H54 (cell line): Measurements from ENCODE around the gene NFRKB.

ENCODE experiments used
- DNase-seq: peaks from one replicate; pipeline ENCODE4 v3.0.0; 2011; ENCODE audit warnings: low spot score, mixed read lengths; ENCODE audit not compliant: insufficient read length
- FAIRE-seq: peaks from 3 replicates; lab custom pipeline; 2011; peaks lifted over from hg19 to GRCh38; lab: Jason Lieb, UNC
- POLR2A ChIP-seq: IDR thresholded peaks from 2 replicates; pipeline ENCODE4 v1.6.1; 2011; ENCODE audit warnings: low read depth, mild to moderate bottlenecking, low read length

NFRKB gene

GRCh38 chr11:129895126-129896041 is at the start of gene NFRKB:
Gene NFRKB, minus strand, starts transcription at chr11:129895578. Its CDS starts 2,729 bp downstream, at chr11:129892849.
- DNase-seq (peak; percentile 69), FAIRE-seq (no peak)
- peak; percentile 69 for TF ChIP-seq POLR2A

- no peak for TF ChIP-seq POLR2A
- FAIRE-seq (no peak), DNase-seq (no peak)
These were observed 49.3 kb upstream of the NFRKB start for GRCh38 chr11:129944696-129945095.

- FAIRE-seq (no peak), DNase-seq (no peak)
- no peak for TF ChIP-seq POLR2A
These were observed 47.7 kb upstream of the NFRKB start for GRCh38 chr11:129943036-129943435.

GRCh38 chr11:129939510-129939909 is 44.1 kb upstream of the NFRKB start:
- DNase-seq (no peak), FAIRE-seq (no peak)
- no peak for TF ChIP-seq POLR2A

- no peak for TF ChIP-seq POLR2A
- FAIRE-seq (no peak), DNase-seq (no peak)
These were observed 43.4 kb upstream of the NFRKB start for GRCh38 chr11:129938764-129939163.

- TF ChIP-seq POLR2A, result no peak
- FAIRE-seq (no peak), DNase-seq (no peak)
These were observed 42.3 kb upstream of the NFRKB start for GRCh38 chr11:129937592-129938238.

GRCh38 chr11:129935723-129936122 is 40.3 kb upstream of the NFRKB start:
- no peak for FAIRE-seq
- no peak for TF ChIP-seq POLR2A

GRCh38 chr11:129933891-129934290 is 38.5 kb upstream of the NFRKB start:
- DNase-seq (no peak), FAIRE-seq (no peak)
- no peak for TF ChIP-seq POLR2A

More at GRCh38 chr11:129935723-129936122, 40.3 kb upstream of the NFRKB start:
- no peak for DNase-seq

- TF ChIP-seq POLR2A, result no peak
- no peak for DNase-seq
- no peak for FAIRE-seq
These were observed 37.9 kb upstream of the NFRKB start for GRCh38 chr11:129933262-129933661.

- DNase-seq (no peak), FAIRE-seq (no peak)
- TF ChIP-seq POLR2A, result no peak
These were observed 37.1 kb upstream of the NFRKB start for GRCh38 chr11:129932381-129933067.

GRCh38 chr11:129930743-129931142 is 35.4 kb upstream of the NFRKB start:
- no peak for TF ChIP-seq POLR2A
- FAIRE-seq, result no peak
- DNase-seq, result no peak

GRCh38 chr11:129930296-129930695 is 34.9 kb upstream of the NFRKB start:
- TF ChIP-seq POLR2A, result no peak
- FAIRE-seq (no peak), DNase-seq (no peak)

- no peak for FAIRE-seq
These were observed 34.3 kb upstream of the NFRKB start for GRCh38 chr11:129929721-129930120.

More at GRCh38 chr11:129929721-129930120, 34.3 kb upstream of the NFRKB start:
- no peak for DNase-seq
- no peak for TF ChIP-seq POLR2A
